Stimulated activated CD8-positive, alpha-beta memory T cell treated with anti-CD3 and anti-CD28 coated beads, Interleukin-7, amount 100 ng/mL, for 24 hours (primary cell): ENCODE results near the gene DPRX.

Source experiments
- DNase-seq: peaks from one replicate; pipeline ENCODE4 v3.0.0-alpha.2; 2020; ENCODE audit warnings: low read depth

Gene DPRX, protein sequence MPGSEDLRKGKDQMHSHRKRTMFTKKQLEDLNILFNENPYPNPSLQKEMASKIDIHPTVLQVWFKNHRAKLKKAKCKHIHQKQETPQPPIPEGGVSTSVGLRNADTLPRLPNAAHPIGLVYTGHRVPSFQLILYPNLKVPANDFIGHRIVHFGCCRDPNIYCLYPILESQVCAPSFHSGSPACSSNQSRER

DNA sequence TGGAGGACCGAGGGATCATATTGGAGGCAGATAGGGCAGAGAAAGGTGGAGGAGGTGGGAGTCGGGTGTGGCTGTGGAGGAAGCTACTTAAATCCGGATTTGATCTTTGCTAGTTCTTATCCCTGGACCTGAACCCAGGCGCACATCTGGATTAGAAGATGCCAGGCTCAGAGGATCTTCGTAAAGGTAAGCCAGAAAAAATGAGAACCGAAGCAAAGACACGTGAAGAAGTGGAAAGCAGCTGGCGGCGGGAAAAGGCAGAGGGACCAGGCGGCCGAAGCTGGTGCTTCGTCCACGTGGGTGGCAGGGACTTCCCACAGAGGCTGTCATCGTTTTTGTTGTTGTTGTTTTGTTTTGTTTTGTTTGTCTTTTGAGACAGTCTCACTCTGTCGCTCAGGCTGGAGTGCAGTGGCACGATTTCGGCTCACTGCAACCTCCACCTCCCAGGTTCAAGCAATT is at the start of gene DPRX:
TSS of gene DPRX (plus strand) at position 51 of the 459 bp plus-strand sequence. CDS start at position 159, 108 bp downstream.
- no peak for DNase-seq

DNA sequence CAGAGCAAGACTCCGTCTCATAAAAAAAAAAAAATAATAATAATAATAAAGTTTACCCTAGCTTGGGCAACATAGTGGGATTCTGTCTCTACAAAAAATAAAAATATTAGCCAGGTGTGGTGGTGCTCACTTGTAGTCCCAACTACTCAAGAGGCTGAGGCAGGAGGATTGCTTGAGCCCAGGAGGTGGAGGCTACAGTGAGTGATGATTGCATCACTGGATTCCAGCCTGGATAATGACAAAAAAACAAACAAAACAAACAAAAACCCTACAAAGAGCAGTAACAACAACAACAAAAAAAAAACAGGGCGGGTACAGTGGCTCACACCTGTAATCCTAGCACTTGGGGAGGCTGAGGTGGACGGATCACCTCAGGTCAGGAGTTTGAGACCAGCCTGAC is 48.6 kb upstream of the DPRX start:
- DNase-seq: no peak

DNA sequence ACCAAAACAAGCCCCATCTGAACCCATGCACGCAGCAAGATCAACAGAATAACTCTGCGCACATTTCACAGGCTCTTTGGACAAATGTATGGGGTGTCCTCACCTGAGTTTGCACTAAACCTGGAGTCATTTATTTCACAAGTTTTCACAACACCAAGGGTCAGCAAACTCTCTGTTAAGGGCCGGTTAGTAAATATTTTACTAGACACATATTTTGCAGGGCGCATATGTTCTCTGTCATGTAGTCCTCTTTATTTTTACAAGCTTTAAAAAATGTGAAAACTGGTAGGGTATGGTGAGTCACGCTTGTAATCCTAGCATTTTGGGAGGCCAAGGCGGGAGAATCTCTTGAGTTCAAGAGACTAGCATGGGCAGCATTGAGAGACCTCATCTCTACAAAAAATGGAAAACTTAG is 45.5 kb upstream of the DPRX start:
- DNase-seq: no peak

DNA sequence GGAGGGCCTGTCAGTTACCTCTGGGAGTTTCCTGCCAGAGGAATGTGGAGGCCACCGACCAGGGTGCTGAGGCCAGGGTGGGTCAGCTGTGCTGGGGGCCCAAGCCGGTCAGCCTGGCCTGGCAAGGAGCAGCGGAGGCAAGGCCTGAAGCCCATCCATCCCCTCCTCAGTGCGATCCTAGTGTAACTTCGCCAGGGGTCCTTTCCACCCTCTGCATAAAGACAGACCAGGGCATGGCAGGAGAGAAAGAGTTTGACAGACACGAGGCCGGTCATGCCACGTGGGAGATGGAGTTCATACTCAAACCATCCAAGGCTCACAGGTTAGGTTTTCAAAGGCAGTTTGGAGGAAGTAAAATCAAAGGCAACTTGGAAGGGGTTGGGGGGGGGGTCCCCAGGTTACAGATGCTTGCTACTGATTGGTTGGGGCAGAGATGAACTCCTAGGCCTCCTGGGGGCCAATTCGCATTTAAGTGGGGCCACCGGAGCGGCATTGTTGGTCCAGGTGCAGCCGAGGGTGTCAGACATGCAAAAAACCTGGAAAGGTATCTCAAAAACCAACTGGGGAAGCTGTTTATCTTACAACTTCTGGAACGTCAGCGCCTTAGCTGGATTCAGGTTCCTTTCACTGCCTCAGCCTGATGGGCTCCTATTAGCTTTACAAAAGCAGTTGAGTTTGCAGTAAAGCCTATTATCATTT is 36.8 kb upstream of the DPRX start:
- no peak for DNase-seq

DNA sequence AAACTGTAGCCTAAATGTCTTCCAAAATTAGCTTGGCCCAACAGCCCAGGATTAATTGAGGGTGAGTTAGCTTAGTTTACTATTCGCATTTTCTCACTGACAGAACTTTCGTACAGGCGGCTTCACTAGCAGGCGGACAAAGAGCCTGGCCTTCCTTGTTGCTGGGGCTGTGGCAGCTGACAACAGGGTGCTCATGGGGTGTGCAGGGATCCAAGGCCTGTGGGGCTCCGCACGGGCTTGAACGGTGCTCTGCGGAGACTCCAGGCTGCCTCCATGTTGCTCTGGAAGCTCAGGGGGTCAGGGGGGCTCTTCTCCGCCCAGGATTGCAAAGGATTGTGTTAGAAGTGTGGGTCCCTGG is 36.3 kb upstream of the DPRX start:
- no peak for DNase-seq

DNA sequence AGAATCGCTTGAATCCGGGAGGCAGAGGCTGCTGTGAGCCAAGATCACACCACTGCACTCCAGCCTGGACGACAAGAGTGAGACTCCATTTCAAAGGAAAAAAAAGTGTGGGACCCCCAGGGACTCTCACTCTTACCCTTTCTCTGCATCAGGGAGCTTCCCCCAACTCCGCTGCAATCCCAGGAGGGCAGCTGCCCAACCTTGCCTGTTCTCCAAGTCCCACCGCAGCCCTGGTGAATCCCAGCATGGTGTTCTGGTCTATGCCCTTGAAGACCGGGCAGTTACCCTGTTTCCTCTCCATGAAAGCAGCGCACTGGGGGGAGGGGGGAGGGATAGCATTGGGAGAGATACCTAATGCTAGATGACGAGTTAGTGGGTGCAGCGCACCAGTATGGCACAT is 35.7 kb upstream of the DPRX start:
- DNase-seq: no peak

DNA sequence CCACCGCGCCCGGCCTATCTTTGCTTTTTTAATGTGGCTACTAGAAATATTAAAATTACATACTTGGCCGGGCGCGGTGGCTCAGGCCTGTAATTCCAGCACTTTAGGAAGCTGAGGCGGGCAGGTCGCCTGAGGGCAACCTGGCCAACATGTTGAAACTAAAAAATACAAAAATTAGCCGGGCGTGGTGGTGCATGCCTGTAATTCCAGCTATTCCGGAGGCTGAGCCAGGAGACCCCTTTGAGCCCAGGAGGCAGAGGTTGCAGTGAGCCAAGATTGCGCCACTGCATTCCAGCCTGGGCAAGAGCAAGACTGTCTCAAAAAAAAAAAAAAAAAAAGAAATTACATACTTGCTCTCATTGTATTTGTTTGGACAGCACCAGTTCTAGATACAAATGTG is 34.8 kb upstream of the DPRX start:
- no peak for DNase-seq

DNA sequence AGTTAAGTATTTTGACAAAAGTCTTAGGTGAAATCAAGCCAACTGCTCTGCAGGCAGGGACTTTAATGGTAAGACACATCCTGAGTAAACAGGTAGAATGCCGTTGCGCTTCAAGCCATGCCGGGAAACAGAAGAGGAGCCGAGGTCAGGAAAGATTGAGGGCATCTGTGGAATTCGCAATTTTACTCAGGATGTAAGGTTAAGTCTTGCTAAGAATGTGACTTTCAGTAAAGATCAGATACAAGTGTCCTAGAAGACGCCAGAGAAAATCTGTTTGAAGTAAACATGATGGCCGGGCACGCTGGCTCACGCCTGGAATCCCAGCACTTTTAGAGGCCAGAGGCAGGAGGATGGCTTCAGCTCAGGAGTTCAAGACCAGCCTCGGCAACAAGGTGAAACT is 33.4 kb upstream of the DPRX start:
- no peak for DNase-seq

DNA sequence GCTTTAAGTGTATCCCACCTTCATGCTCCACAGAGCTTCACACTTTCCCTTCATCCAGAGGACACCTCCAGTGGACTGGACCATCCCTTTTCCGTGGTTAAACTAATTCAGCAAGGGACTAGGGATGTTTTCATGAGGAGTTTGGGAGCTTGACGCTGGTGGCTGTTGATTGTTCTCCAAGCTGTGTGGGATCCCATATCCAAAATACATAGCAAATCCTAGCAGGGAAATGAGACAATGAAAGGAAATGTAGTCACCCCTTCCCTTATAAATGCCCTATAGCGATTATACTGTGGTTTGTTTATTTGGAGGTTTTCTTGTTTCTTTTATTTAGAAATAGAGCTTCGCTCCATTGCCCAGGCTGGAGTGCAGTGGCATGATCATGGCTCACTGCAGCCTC is 31.6 kb upstream of the DPRX start:
- no peak for DNase-seq

DNA sequence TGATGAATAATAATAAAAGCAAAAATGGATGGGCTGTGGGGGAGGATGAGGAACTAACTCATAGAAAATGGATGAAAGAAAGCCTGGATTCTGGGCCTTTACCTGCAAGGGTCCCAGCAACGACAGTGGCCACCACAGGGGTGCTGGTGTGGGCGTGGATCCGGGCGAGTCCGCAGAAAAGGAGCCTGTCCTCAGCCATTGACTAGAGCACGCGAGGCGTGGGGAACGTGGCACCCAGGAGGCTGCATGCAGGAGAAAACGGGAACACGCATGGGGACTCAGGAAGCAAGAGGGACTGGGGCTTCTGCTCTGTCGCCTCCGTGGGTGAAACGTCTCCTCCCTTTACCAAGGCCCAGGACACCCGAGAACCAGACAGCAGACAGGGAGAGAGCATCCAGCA is 25.8 kb upstream of the DPRX start:
- no peak for DNase-seq

DNA sequence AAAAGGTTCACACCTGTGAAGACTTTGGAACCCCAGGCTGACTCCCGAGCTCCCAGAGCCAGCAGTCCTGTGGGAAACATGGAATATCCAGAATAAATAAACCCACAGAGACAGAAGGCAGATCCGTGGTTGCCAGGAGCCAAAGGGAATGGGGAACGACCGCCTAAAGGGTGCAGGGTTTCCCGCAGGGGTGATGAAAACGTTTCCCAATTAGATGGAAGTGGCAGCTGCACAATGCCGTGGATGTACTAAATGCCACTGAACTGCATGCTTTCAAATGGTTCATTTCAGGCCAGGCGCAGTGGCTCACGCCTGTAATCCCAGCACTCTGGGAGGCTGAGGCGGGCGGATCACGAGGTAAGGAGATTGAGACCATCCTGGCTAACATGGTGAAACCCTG is 23.4 kb upstream of the DPRX start:
- DNase-seq: no peak

DNA sequence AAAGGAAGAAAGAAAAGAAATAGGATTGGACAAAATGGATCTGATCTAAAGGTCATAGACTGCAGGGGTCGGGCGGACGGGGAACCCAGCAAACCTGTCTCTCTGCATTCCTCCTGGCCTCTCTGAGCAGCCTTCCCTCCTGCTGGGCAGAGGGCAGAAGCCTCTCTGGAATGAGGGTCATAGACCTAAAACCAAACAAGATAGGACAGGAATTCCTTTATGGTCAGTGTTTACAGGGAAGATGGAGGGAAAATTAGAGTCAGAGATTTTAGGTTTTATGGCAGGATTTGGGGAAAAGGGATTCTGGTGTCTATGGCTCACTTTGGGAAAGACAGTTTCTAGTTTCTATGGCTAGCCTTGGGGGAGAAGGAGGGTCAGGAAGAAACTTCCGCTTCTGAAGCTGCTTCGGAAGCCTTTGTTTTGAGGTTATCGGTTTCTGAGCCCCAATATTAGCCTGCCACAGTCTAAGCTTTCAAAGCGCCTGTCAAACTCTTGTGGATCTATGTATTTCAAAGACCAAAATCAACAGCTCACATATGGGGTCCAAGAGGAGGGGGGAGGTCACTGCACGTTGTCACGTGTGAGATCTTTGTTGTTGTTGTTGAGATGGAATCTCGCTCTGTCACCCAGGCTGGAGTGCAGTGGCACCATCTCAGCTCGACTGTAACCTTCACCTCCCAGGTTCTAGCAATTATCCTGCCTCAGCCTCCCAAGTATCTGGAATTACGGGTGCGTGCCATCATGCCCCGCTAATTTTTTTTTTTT is 18.9 kb upstream of the DPRX start:
- no peak for DNase-seq

DNA sequence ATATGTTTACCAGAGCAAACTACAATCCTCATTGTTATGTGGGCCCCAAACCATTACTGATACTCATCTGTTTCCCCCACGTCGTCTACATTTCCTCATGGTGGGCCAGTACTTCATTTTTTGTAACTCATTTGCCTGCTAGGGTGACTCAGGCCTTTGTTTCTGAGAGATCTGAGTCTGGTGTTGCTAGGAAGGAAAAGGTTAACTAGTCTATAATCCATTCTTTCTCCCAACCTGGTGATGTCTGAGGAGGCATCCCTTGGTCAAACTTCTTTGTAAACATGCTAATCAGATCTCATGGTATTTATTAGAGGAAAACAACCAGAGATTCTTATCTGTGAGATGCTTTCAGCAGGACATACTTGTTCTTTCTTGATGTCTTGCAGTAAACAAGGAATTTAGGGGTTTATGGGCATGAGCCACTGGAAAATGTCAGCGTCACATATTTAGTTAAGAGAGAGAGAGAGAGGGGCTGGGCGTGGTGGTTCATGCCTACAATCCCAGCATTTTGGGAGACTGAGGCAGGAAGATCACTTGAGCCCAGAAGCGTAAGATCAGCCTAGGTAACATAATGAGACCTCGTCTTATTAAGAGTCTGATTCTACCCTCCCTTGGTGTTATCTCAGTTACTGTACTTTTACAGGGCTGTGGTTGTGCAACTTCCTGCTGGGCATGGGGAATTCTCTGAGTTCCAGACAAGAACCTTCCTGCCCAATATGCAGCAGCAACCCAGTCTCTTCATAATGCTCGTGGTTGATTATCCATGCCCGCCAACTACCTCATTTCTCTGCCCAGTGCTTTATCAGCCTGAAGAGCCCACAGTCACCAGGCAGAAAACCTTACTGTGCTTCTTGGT is 9.7 kb upstream of the DPRX start:
- DNase-seq: no peak

DNA sequence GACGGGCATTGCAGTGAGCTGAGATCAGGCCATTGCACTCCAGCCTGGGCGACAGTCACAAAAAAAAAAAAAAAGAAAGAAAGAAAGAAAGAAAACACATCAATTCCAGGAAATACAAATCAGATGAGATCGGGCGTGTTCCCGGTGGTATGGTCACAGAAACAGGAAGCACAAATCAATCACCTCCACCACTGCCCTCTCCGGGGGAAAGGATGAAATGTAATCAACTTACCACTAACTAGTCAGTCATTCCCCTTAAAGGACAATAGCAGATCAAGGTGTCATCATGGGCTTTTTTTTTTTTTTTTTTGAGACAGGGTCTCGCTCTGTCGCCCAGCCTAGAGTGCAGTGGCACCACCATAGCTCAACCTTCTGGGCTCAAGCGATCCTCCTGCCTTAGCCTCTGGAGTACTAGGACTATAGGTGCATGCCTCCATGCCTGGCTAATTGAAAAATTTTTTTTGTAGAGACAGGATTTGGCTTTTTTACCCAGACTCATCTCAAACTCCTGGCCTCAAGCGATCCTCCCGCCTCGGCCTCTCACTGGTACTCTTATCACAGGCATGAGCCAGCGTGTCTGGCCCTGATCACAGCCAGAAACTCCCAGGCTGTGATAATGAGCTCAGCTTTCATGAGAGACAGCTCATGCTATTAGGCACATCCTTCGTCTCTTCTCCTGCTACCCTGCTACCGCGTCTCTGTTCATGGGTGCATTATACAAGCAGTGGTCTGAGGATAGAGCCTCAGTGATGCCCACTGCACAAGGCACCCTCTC is 6.8 kb upstream of the DPRX start:
- DNase-seq: no peak

DNA sequence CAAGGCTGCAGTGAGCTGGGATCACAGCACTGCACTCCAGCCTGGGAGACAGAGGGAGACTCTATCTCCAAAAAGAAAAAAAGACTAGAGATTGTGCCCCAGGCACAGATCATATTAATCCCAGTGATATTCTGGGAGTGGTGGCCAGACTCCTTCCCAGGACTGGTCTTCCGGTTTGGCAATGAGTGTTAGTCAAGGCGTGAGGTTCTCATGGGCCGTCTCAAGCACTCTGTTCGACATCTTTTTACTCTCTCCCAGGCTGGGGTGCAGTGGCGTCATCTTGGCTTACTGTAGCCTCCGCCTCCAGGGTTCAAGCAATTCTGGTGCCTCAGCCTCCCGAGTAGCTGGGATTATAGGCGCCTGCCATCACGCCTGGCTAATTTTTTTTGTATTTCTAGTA is 5.3 kb upstream of the DPRX start:
- DNase-seq: no peak

DNA sequence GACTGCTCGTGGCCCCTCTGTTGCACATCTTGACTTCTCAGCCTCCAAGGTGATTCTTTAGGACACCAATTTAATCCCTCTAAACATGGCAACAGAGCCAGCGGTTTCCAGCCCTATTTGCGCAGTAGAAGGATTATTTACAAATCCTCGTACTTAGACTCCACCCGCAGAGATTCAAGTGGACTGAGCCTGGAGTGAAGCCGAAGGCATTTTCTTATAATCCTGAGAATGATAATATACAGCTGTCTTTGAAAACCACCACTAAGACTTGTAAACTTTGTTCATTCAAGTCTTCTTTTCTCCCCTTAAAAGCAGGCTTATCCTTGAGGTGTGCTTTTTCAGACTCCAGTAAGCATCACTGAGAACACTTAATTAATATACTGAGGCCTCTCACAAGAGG is 4.8 kb upstream of the DPRX start:
- DNase-seq: no peak

DNA sequence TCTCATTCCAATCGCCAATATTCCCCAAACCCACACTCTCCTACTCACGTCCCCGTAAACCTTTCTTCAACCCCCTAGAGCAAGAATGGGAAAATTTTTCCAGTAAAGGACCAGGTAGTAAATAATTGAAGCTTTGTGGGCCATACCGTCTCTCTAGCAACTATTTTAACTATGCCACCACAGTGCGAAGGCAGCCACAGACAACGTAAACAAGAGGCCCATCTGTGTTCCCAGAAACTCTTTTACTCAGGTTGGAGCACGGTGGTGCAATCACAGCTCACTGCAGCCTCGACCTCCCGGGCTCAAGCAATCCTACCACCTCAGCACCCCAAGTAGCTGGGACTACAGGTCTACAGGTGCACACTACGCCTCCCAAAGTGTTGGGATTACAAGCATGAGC is 3.0 kb downstream of the DPRX start:
- DNase-seq: no peak

DNA sequence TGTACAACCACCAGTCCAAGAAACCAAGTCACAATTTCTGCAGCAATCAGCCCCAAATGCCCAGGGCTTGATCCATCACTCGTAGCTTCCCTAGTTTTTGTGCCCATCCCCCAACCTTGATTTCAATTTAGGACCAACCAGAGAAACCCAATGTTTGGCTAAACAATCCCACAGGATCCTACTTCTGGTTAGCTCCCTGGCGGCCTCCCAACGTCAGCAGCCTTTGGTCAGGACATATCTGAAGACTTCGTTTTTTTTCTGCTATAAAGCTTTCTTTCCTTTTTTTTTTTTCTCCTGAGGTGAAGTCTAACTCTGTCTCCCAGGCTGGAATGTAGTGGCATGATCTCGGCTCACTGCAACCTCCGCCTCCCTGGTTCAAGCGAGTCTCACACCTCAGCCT is 7.7 kb downstream of the DPRX start:
- no peak for DNase-seq

DNA sequence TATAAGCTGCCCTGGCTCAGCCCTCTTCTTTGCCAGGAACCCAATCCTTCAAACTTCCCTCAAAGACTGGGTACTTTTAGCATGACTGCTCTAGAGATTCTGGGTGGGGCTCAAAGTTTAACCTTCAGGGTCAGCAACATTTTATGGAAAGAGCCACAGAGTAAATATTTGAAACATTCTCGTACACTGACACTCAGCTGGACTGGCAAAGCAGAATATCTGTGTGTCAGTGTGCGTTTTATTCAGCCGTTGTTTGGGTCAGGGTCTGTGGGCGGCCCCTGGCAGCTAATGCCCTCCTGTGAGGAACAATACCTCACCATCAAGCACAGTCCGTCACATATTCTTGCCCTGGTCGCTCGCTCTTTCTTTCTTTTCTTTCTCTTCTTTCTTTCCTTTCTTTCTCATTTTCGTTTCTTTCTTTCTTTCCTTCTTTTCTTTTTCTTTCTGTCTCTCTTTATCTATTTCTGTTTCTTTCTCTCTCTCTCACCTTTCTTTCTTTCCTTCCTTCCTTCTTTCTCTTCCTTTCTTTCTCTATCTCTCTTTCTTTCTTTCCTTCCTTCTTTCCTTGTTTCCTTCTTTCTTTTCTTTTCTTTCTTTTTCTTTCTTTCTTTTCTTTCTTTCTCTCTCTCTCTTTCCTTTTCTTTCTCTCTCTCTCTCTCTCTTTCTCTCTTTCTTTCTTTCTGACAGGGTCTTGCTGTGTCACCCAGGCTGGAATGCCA is 10.7 kb downstream of the DPRX start:
- DNase-seq: no peak

DNA sequence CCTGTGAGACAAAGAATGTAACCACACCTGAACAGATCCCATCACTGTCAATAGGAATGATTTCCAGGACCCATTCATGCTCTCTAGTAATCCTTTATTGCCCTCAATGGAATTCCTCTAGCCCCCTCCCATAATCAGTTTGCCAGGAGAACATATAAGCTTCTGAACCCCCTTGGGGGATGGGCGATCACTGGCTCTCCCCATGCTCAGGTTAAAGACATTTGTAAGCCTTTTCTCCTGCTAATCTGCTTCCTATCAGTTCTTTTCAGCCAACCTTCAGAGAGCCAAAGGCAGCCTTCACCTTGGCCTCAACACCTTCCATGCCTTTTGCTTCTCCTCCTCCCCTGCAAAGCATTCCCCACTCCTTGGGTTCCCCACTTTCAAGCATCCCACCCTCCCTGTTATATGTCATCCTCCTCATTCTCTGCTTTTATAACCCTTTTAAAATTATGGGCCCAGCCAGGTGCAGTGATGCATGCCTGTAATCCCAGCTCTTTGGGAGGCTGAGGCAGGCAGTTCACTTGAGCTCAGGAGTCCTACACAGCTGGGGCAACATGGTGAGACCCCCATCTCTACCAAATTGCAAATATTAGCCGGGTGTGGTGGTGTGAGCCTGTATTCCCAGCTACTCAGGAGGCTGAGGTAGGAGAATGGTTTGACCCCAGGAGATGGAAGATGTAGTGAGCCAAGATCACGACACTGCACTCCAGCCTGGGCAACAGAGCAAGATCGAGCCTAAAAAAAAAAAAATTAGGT is 12.4 kb downstream of the DPRX start:
- DNase-seq: no peak
